Heart left ventricle (tissue), 13 donors: ENCODE measurements around the gene ERAS.
"Not testable (repeated sequence)": the region's sequence is repeated elsewhere in the genome, so short reads cannot be mapped to it uniquely, and the experiment has no call there.

Source experiments
- CTCF ChIP-seq, 12 donors: fragments of 200-600 bp; sonication (generic) in 4 of 12; IDR thresholded peaks; one replicate each; pipeline versions ENCODE4 v1.5.0 to v1.8.0; 2018 to 2022; ENCODE audit warnings: antibody characterized with exemption in 12 of 12, mild to moderate bottlenecking in 5 of 12
- POLR2A ChIP-seq, 2 donors: fragments of 450-650 bp; IDR thresholded peaks; one replicate each; pipeline ENCODE4 v1.6.1; 2017; ENCODE audit warnings: antibody characterized with exemption in 2 of 2, mild to moderate bottlenecking in 2 of 2, moderate library complexity in 2 of 2
- donor health status: ischemic (EF 13 %, LVEDD 7.1; RV severe dilation, severe dysfunction).
- donor health status: DM: no; HTN: yes; CAD: no.
- donor health status: DM: no; HTN: no; CAD: no.
- donor health status: ischemic (EF 25% LVEDD 6.9; RV normal size, moderate dysfunction).
- donor health status: ischemic (EF 25% LVEDD 5.7; RV mildly dilated, moderate dysfunction).
- donor health status: ischemic (EF 35%, LVEDD 5.7; RV mildly dilated, moderate dysfunction).
- donor health status: nonischemic (EF 11% LVEDD 7.7; RV severe dilation, severe dysfunction).
- donor health status: DM: yes; HTN: yes; CAD: no.
- donor health status: PGD.
- donor health status: ischemic (EF 29% LVEDD 5.4; RV normal size, mild dysfunction).
- donor health status: nonischemic (EF 23%, LVEDD 6.1; RV moderate dilation, normal function).

- TF ChIP-seq CTCF, POLR2A (IDR thresholded peaks at IDR 0.05): not testable (repeated sequence)
Measured at GRCh38 chrX:48854121-48854804, 27.9 kb downstream of the ERAS start.
